HG02973 (cell line): ENCODE data around the gene NAA60.

ENCODE experiments used
- ATAC-seq: cut with Tn5 transposase; IDR thresholded peaks from one replicate; pipeline ENCODE4 v1.9.1; 2021; ENCODE audit warnings: moderate library complexity; ENCODE audit not compliant: unreplicated experiment

NAA60 gene

GRCh38 chr16:3536271-3536731 lies 92.8 kb downstream of the NAA60 start:
- no peak for ATAC-seq
